Breast epithelium (tissue), 3 donors: ENCODE data around the gene KCNJ6.

Source experiments
- POLR2AphosphoS5 ChIP-seq, 3 donors: sonication (generic); formaldehyde crosslinking; IDR thresholded peaks; one replicate each; pipeline ENCODE4 v1.6.1; 2017; ENCODE audit warnings: antibody characterized with exemption in 3 of 3
- TF ChIP-seq, protein P1 (sequence below), 3 donors: fragments of 450-650 bp; IDR thresholded peaks; one replicate each; pipeline ENCODE4 v1.5.1; 2016 to 2017; ENCODE audit warnings: antibody characterized with exemption in 3 of 3, mild to moderate bottlenecking in 3 of 3, moderate library complexity in 3 of 3

DNA sequence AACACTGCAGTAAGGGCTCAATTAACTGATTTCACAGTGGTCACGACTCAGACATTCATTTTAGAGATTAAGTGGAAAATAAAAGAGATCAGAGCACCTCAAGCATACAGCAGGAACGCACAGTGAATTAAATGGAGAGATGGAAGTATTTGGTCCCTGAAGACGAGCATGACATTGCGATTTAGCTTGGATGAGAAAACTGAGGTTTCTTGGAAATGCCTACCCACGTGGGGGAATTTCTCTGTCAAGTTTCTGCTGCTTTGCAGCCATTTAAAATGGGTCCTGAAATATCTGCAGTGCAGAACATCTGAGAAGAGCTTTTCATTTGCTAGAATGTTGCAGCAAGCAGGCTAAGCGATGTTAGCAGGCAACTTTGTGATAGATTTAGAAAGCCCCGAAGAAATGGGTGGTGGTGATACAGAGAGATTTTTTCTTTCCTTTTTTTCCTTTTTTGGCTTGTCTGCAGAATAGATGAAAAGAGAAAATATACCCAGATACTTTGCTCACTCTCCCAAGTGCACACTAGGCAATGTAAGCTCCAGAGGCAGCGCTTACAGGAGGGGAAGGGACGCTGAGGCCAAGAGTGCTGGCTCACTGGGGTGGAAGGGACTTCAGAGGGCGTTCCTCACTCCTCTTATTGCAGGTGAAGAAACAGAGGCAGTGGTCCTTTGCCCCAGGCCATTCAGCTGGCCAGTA lies 258.0 kb downstream of the KCNJ6 start:
- no peak for TF ChIP-seq POLR2AphosphoS5 (IDR thresholded peaks at IDR 0.05)
- TF ChIP-seq, protein P1, sequence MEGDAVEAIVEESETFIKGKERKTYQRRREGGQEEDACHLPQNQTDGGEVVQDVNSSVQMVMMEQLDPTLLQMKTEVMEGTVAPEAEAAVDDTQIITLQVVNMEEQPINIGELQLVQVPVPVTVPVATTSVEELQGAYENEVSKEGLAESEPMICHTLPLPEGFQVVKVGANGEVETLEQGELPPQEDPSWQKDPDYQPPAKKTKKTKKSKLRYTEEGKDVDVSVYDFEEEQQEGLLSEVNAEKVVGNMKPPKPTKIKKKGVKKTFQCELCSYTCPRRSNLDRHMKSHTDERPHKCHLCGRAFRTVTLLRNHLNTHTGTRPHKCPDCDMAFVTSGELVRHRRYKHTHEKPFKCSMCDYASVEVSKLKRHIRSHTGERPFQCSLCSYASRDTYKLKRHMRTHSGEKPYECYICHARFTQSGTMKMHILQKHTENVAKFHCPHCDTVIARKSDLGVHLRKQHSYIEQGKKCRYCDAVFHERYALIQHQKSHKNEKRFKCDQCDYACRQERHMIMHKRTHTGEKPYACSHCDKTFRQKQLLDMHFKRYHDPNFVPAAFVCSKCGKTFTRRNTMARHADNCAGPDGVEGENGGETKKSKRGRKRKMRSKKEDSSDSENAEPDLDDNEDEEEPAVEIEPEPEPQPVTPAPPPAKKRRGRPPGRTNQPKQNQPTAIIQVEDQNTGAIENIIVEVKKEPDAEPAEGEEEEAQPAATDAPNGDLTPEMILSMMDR (IDR thresholded peaks at IDR 0.05), result no peak
